ENCODE results near the gene CDK19.

- TF ChIP-seq, protein P1, sequence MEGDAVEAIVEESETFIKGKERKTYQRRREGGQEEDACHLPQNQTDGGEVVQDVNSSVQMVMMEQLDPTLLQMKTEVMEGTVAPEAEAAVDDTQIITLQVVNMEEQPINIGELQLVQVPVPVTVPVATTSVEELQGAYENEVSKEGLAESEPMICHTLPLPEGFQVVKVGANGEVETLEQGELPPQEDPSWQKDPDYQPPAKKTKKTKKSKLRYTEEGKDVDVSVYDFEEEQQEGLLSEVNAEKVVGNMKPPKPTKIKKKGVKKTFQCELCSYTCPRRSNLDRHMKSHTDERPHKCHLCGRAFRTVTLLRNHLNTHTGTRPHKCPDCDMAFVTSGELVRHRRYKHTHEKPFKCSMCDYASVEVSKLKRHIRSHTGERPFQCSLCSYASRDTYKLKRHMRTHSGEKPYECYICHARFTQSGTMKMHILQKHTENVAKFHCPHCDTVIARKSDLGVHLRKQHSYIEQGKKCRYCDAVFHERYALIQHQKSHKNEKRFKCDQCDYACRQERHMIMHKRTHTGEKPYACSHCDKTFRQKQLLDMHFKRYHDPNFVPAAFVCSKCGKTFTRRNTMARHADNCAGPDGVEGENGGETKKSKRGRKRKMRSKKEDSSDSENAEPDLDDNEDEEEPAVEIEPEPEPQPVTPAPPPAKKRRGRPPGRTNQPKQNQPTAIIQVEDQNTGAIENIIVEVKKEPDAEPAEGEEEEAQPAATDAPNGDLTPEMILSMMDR (conservative IDR thresholded peaks at IDR 0.05): no peak
- TF ChIP-seq ZFX (IDR thresholded peaks at IDR 0.05): no peak
Measured at GRCh38 chr6:110864824-110865223, 49.6 kb upstream of the CDK19 start.

Measured in C4-2B (cell line).